ENCODE results near the gene MYO5B.

DNA sequence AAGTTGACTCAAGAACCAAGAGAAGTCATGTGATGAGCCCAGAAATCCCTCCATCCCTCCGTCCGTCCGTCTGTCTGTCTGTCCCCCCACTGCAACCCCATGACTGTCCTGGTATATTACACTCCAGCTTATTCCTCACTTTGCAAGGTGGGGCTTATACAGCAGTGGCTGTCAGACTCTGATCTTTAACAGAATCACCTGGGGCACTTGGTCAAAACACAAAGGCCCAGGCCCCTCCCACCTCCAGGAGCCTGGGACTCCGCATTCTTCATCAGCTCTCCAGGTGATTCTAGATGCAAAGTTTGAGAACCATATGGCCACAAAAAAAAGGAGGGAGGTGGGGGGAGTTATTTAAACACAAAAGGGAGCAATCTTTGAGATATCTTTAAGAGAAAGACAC lies 61.4 kb downstream of the MYO5B start:
- TF ChIP-seq, protein P1, sequence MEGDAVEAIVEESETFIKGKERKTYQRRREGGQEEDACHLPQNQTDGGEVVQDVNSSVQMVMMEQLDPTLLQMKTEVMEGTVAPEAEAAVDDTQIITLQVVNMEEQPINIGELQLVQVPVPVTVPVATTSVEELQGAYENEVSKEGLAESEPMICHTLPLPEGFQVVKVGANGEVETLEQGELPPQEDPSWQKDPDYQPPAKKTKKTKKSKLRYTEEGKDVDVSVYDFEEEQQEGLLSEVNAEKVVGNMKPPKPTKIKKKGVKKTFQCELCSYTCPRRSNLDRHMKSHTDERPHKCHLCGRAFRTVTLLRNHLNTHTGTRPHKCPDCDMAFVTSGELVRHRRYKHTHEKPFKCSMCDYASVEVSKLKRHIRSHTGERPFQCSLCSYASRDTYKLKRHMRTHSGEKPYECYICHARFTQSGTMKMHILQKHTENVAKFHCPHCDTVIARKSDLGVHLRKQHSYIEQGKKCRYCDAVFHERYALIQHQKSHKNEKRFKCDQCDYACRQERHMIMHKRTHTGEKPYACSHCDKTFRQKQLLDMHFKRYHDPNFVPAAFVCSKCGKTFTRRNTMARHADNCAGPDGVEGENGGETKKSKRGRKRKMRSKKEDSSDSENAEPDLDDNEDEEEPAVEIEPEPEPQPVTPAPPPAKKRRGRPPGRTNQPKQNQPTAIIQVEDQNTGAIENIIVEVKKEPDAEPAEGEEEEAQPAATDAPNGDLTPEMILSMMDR (IDR thresholded peaks at IDR 0.05; ENCODE audit: low read length): no peak
- TF ChIP-seq EZH2 (optimal IDR thresholded peaks at IDR 0.05; ENCODE audit: low read depth, low read length) (no peak), EZH2phosphoT487 (IDR thresholded peaks at IDR 0.05; ENCODE audit: low read length) (no peak)
